H1 (cell line): Measurements from ENCODE around the gene OR5AC2.

Experiments
- ATF2 ChIP-seq: IDR thresholded peaks from 2 replicates; pipeline ENCODE4 v1.6.1; 2012; ENCODE audit warnings: low read length, inconsistent platforms
- CHD7 ChIP-seq: fragments of 300-600 bp; sonication (generic); IDR thresholded peaks from 2 replicates; pipeline ENCODE4 v1.7.1; 2012; ENCODE audit warnings: low read length, moderate library complexity, mild to moderate bottlenecking, inconsistent platforms; ENCODE audit not compliant: insufficient replicate concordance
- CTCF ChIP-seq, 3 experiments: IDR thresholded peaks; 1 replicate in 2 of 3; 2 replicates in 1 of 3; pipeline versions ENCODE4 v1.5.1 to v1.6.1; 2011; ENCODE audit warnings: low read length in 3 of 3, mild to moderate bottlenecking in 3 of 3, inconsistent platforms in 2 of 3, low read depth in 1 of 3, moderate library complexity in 1 of 3; ENCODE audit not compliant: insufficient read depth in 1 of 3; ENCODE audit errors: control extremely low read depth in 1 of 3
- EZH2 ChIP-seq: fragments of 200-600 bp; sonication (generic); IDR thresholded peaks from 2 replicates; pipeline ENCODE4 v1.7.1; 2012; ENCODE audit warnings: low read depth, mild to moderate bottlenecking, moderate library complexity, low read length, inconsistent platforms; ENCODE audit not compliant: severe bottlenecking
- FOSL1 ChIP-seq: IDR thresholded peaks from 2 replicates; pipeline ENCODE4 v1.6.1; 2011; ENCODE audit warnings: mild to moderate bottlenecking, low read depth, low read length, moderate library complexity; ENCODE audit not compliant: insufficient read depth
- HDAC2 ChIP-seq, 2 experiments: fragments of 300-600 bp in 1 of 2; sonication (generic) in 1 of 2; IDR thresholded peaks; 2 replicates each; pipeline ENCODE4 v1.6.1; 2011 to 2012; ENCODE audit warnings: low read depth in 2 of 2, low read length in 2 of 2, mild to moderate bottlenecking in 2 of 2, moderate library complexity in 2 of 2, borderline replicate concordance in 1 of 2, inconsistent platforms in 1 of 2
- JUND ChIP-seq: IDR thresholded peaks from 2 replicates; pipeline ENCODE4 v1.6.1; 2011; ENCODE audit warnings: mild to moderate bottlenecking, improper control_type of control experiment, low read length
- PHF8 ChIP-seq: fragments of 200-600 bp; sonication (generic); conservative IDR thresholded peaks from 2 replicates; pipeline ENCODE4 v1.7.1; 2012; ENCODE audit warnings: low read depth, mild to moderate bottlenecking, inconsistent platforms, low read length, moderate library complexity
- POLR2A ChIP-seq, 2 experiments: IDR thresholded peaks; 1 replicate in 1 of 2; 2 replicates in 1 of 2; pipeline ENCODE4 v1.6.1; 2011; ENCODE audit warnings: low read depth in 2 of 2, low read length in 2 of 2, mild to moderate bottlenecking in 2 of 2; ENCODE audit errors: control extremely low read depth in 1 of 2
- RAD21 ChIP-seq, 2 experiments: IDR thresholded peaks in 1 of 2; conservative IDR thresholded peaks in 1 of 2; 2 replicates each; pipeline ENCODE4 v1.6.1; 2011; ENCODE audit warnings: low read depth in 2 of 2, low read length in 2 of 2, improper control_type of control experiment in 1 of 2, inconsistent platforms in 1 of 2, mild to moderate bottlenecking in 1 of 2, moderate library complexity in 1 of 2
- RFX5 ChIP-seq: IDR thresholded peaks from 2 replicates; pipeline ENCODE4 v1.6.1; 2011; ENCODE audit warnings: low read depth, low read length, improper control_type of control experiment, borderline replicate concordance
- TAF1 ChIP-seq: IDR thresholded peaks from 2 replicates; pipeline ENCODE4 v1.6.1; 2011; ENCODE audit warnings: mild to moderate bottlenecking, low read depth, low read length
- USF2 ChIP-seq: IDR thresholded peaks from 2 replicates; pipeline ENCODE4 v1.6.1; 2011; ENCODE audit warnings: low read length, improper control_type of control experiment

GRCh38 chr3:98056035-98056434 lies 30.9 kb upstream of the OR5AC2 start:
- TF ChIP-seq PHF8 (no peak), CTCF (IDR thresholded peaks at IDR 0.05; ENCODE audit: control extremely low read depth in 1 of 3, insufficient read depth in 1 of 3, low read depth in 1 of 3, low read length in 3 of 3) (no peak), RAD21 (IDR thresholded peaks at IDR 0.05 in 1 of 2, conservative IDR thresholded peaks at IDR 0.05 in 1 of 2; ENCODE audit: low read depth in 2 of 2, low read length in 2 of 2) (no peak), JUND (no peak), TAF1 (no peak), CHD7 (no peak), ATF2 (no peak), POLR2A (IDR thresholded peaks at IDR 0.05; ENCODE audit: control extremely low read depth in 1 of 2, low read depth in 2 of 2, low read length in 2 of 2) (no peak), EZH2 (no peak), USF2 (no peak), FOSL1 (no peak), RFX5 (no peak), HDAC2 (IDR thresholded peaks at IDR 0.05; ENCODE audit: borderline replicate concordance in 1 of 2, low read depth in 2 of 2, low read length in 2 of 2) (no peak)
